ENCODE data around the gene CIAPIN1.
"Not testable (repeated sequence)": the region's sequence is repeated elsewhere in the genome, so short reads cannot be mapped to it uniquely, and the experiment has no call there.

CIAPIN1 gene

DNA sequence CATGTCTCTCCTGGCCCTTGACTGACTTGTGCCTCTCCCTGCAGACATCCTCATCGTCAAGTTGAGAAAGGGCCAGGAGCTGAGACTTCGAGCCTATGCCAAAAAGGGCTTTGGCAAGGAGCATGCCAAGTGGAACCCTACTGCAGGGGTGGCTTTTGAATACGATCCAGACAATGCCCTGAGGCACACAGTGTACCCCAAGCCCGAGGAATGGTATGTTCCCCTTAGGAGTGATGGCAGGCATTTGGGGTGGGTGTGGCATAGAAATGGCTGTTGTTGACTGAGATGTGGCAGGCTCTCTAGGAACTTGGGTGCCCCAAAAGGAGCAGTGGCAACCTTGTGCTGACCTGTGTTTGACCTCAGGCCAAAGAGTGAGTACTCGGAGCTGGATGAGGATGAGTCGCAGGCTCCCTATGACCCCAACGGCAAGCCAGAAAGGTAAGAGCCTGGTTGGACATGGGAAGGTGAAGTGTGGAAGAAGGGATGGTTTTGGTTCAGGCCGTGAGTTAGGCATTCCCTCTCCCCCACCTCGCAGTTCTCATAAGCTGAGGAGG lies 22.8 kb upstream of the CIAPIN1 start:
- no peak for ATAC-seq
- Mint-ChIP-seq H3K27me3 (no peaks in the 10 kb centered on the region), H3K27ac (no peak overlapping the region)

GRCh38 chr16:57469046-57469445 lies 21.9 kb upstream of the CIAPIN1 start:
- H3K4me1 Mint-ChIP-seq: peaks cover 11% of the 10 kb centered on the region
- H3K4me3 Mint-ChIP-seq: no peak overlapping the region
- ATAC-seq: no peak
- peaks cover 57% of the 10 kb centered on the region for H3K36me3 Mint-ChIP-seq
- no peaks in the 10 kb centered on the region for H3K27me3 Mint-ChIP-seq
- no peak overlapping the region for H3K27ac Mint-ChIP-seq
- no peaks in the 10 kb centered on the region for H3K9me3 Mint-ChIP-seq

More for the DNA sequence above, 22.8 kb upstream of the CIAPIN1 start:
- Mint-ChIP-seq H3K9me3 (no peaks in the 10 kb centered on the region), H3K4me1 (peaks cover 7% of the 10 kb centered on the region), H3K4me3 (no peak overlapping the region), H3K36me3 (peaks cover 51% of the 10 kb centered on the region)

DNA sequence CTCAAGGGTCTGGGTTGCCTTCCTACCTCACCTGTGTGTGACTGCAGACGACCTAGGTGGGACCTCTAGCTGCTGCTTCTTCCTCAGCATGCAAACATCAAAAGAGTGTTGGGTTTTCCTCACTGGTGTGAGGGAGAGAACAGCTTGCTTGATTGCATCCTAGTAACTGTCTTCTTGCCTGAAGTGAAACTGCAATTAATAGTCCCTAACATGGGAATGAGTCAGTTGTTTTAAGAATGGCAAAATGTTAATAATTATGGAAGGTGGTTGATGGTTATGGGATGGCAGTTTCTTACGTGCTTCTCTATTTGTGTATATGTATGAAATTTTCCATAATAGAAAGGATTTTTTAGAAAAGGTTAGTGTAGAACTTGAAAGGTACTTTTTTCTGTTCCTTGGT lies 21.2 kb upstream of the CIAPIN1 start:
- H3K36me3 Mint-ChIP-seq: peaks cover 57% of the 10 kb centered on the region
- H3K4me3 Mint-ChIP-seq: no peak overlapping the region
- peaks cover 18% of the 10 kb centered on the region for H3K4me1 Mint-ChIP-seq
- no peaks in the 10 kb centered on the region for H3K27me3 Mint-ChIP-seq
- H3K9me3 Mint-ChIP-seq: no peaks in the 10 kb centered on the region
- ATAC-seq: no peak
- no peak overlapping the region for H3K27ac Mint-ChIP-seq

DNA sequence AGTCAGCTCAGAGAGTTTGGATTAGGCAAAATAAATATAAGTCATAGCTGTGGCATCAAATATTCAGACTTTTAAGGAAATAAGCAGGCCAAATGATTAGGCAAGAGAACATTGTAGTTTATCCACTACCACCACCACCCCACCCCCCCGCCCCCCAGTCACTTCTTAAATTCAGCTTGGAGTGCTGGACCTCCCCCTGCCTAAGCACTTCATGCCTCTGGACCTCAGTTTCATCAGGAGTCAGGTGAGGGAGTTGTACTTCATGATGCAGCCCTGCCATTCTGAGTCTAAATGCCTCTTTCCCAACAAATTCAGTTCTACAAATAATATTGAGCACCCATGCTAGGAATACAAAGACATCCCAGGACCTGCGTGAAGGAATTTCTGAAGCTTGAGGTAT lies 17.3 kb upstream of the CIAPIN1 start:
- no peak overlapping the region for H3K27ac Mint-ChIP-seq
- H3K4me3 Mint-ChIP-seq: no peak overlapping the region
- H3K27me3 Mint-ChIP-seq: no peaks in the 10 kb centered on the region
- peaks cover 57% of the 10 kb centered on the region for H3K36me3 Mint-ChIP-seq
- no peak for ATAC-seq
- H3K4me1 Mint-ChIP-seq: peaks cover 21% of the 10 kb centered on the region
- H3K9me3 Mint-ChIP-seq: no peaks in the 10 kb centered on the region

DNA sequence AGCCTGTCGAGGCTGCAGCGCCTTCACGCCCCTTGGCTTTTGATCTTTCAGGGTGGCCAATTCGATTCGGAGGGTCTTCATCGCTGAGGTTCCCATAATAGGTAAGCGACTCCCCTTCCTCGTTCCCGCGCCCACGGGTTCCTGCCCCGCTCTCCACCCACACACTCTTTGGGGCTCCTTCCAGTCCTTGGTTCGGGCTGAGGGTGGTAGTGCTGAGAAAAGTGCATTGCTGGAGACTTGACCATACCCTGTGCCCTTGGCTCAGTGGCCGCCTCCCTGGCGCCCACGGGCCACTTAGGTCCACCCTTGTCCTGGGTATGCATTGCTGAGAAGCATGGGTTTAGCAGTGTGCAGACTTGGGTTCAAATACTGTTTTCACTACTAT lies 15.8 kb upstream of the CIAPIN1 start:
- H3K36me3 Mint-ChIP-seq: peaks cover 43% of the 10 kb centered on the region
- peak overlapping the region; percentile 96 for H3K27ac Mint-ChIP-seq
- no peaks in the 10 kb centered on the region for H3K9me3 Mint-ChIP-seq
- ATAC-seq: peak; percentile 60
- peaks cover 21% of the 10 kb centered on the region for H3K4me1 Mint-ChIP-seq
- H3K27me3 Mint-ChIP-seq: no peaks in the 10 kb centered on the region
- peak overlapping the region; percentile 100 for H3K4me3 Mint-ChIP-seq

DNA sequence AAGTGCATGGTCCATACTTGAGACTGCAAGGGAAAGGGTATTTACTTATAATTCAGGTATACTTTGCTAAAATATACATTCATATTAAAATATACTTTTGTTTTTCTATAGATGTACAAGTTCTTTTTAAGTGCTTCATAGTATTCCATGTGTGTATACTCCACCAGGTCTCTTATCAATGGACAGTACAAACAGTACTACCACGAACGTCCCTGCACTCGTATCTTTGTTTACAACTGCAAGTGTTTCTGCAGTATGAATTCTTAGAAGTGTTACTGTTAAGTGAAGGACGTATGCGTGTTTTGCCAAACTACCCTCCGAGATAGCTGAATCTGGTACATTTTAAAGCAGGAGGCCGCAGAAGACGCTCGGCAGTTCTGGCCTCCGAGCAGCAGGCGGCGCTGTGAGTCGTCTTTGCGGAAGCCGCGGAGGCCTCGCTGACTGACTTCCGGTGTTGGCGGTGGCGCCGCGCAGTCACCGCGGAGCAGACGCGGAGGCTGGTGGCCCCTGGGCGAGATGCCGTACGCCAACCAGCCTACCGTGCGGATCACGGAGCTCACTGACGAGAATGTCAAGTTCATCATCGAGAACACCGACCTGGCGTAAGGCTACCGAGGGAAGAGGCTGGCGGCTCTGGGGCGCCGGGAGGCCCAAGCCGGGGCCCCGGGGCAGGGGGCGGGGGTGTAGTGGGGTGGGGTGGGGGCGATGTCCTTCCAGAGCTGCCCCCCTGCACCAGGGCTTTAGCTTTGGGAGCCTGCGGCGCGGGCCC lies 15.2 kb upstream of the CIAPIN1 start, which contains the start of gene POLR2C:
Gene POLR2C, plus strand, starts transcription at position 471 of the 769 bp plus-strand sequence. Its CDS starts 46 bp downstream, at position 517.
- Mint-ChIP-seq H3K9me3 (no peaks in the 10 kb centered on the region), H3K4me3 (peak within 1 kb of the TSS; percentile 100), H3K27ac (peak within 1 kb of the TSS; percentile 96), H3K4me1 (peaks cover 21% of the 10 kb centered on the region), H3K36me3 (peaks cover 37% of the 10 kb centered on the region), H3K27me3 (no peaks in the 10 kb centered on the region)
- peak; percentile 96 for ATAC-seq

GRCh38 chr16:57452021-57452420 lies 4.8 kb upstream of the CIAPIN1 start:
- Mint-ChIP-seq H3K4me3 (no peak overlapping the region), H3K4me1 (peaks cover 10% of the 10 kb centered on the region), H3K27me3 (no peaks in the 10 kb centered on the region), H3K27ac (no peak overlapping the region), H3K9me3 (no peaks in the 10 kb centered on the region), H3K36me3 (peaks cover 48% of the 10 kb centered on the region)
- no peak for ATAC-seq

DNA sequence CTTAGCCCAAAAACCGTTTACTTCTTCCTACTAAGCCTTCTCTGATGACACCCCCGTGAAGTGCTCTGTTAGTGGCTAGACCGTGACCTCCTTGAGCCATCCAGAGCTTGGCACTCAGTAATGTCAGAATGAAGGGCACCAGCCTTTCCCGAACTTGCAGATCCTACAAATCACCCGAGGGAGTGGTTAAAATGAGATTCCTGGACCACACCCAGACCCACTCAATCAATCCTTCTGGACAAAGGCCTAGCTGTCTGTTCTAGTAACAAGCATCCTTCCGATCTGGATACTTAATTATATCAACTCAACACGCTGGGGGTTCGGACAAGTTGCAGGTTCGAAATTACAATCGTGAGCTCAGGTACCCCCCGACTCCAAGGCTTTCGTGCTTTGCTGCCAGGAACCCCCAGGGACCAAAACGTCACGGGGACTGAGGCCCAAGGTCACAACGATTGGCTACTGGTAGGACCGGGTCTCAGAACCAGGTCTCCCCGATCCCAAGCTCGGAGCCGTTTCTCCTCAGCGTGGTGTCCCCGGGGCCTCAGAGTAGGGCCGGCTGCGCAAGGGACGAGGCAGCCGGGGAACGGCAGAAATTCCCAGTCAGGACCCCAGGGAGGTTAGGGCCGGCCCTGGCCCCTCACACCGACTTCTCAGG lies 527 bp downstream of the CIAPIN1 start:
- peak; percentile 70 for ATAC-seq
- H3K36me3 Mint-ChIP-seq: peaks cover 8% of the 10 kb centered on the region
- peak overlapping the region; percentile 95 for H3K27ac Mint-ChIP-seq
- peak overlapping the region; percentile 95 for H3K4me3 Mint-ChIP-seq
- peaks cover 20% of the 10 kb centered on the region for H3K4me1 Mint-ChIP-seq
- no peaks in the 10 kb centered on the region for H3K9me3 Mint-ChIP-seq
- no peaks in the 10 kb centered on the region for H3K27me3 Mint-ChIP-seq

GRCh38 chr16:57445510-57445909 lies 1.7 kb downstream of the CIAPIN1 start:
- no peak for ATAC-seq

GRCh38 chr16:57444711-57445110 lies 2.5 kb downstream of the CIAPIN1 start:
- H3K36me3 Mint-ChIP-seq: peaks cover 22% of the 10 kb centered on the region

More at GRCh38 chr16:57445510-57445909, 1.7 kb downstream of the CIAPIN1 start:
- H3K27me3 Mint-ChIP-seq: no peaks in the 10 kb centered on the region
- peaks cover 14% of the 10 kb centered on the region for H3K36me3 Mint-ChIP-seq
- no peak overlapping the region for H3K4me3 Mint-ChIP-seq
- H3K4me1 Mint-ChIP-seq: peaks cover 20% of the 10 kb centered on the region
- no peak overlapping the region for H3K27ac Mint-ChIP-seq
- peaks cover 1% of the 10 kb centered on the region for H3K9me3 Mint-ChIP-seq

DNA sequence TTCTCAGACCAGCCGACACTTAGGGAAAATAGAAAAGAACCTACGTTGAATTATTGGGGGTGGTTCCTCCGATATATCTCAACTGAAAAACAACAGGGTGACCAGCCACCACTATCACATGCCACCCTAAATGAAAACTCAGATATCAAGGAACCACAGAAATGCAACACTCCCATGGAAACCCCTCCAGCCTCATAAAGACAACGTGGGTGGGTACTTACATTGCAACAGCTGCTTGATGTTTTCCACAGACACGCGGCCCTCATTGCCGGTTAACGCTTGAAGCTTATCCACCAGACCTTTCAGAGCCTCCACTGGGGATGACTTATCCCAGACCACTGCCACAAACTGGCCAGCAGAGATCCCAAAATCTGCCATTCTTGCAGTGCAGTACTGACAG lies 6.6 kb downstream of the CIAPIN1 start:
- not testable (repeated sequence) for H3K4me1 Mint-ChIP-seq, H3K27ac Mint-ChIP-seq, ATAC-seq, H3K27me3 Mint-ChIP-seq, H3K4me3 Mint-ChIP-seq, H3K9me3 Mint-ChIP-seq
- peaks cover 39% of the 10 kb centered on the region for H3K36me3 Mint-ChIP-seq

More at GRCh38 chr16:57444711-57445110, 2.5 kb downstream of the CIAPIN1 start:
- ATAC-seq: no peak
- peaks cover 5% of the 10 kb centered on the region for H3K9me3 Mint-ChIP-seq
- H3K27me3 Mint-ChIP-seq: no peaks in the 10 kb centered on the region
- H3K27ac Mint-ChIP-seq: no peak overlapping the region
- H3K4me1 Mint-ChIP-seq: peaks cover 20% of the 10 kb centered on the region
- no peak overlapping the region for H3K4me3 Mint-ChIP-seq

GRCh38 chr16:57439947-57440346 lies 7.2 kb downstream of the CIAPIN1 start:
- H3K36me3 Mint-ChIP-seq: peaks cover 43% of the 10 kb centered on the region
- not testable (repeated sequence) for H3K9me3 Mint-ChIP-seq

DNA sequence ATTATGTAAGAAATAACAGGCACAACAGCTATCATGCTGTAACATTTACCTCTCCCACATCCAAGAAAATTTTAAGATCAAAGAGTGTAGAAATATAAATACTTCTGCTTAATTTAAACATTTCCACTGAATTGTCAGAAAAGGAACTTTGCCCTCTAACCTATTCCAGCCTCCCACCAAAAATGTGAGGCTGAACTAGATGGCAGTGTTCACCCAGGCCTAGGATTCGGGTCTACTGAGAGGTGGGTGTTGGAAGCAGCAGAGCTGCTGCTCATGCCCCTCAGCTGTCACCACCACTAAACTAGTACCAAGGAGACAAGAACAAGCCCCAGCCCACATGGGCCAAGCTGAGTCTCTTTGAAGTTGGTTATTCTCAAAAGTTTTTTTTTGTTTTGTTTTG lies 11.3 kb downstream of the CIAPIN1 start:
- ATAC-seq: no peak
- Mint-ChIP-seq H3K4me1 (peaks cover 5% of the 10 kb centered on the region), H3K27me3 (no peaks in the 10 kb centered on the region), H3K36me3 (peaks cover 64% of the 10 kb centered on the region), H3K27ac (no peak overlapping the region), H3K4me3 (no peak overlapping the region), H3K9me3 (peaks cover 5% of the 10 kb centered on the region)

More at GRCh38 chr16:57439947-57440346, 7.2 kb downstream of the CIAPIN1 start:
- H3K27ac Mint-ChIP-seq, H3K4me3 Mint-ChIP-seq, H3K27me3 Mint-ChIP-seq, ATAC-seq, H3K4me1 Mint-ChIP-seq: not testable (repeated sequence)

GRCh38 chr16:57434003-57434402 lies 13.2 kb downstream of the CIAPIN1 start:
- Mint-ChIP-seq H3K27ac (no peak overlapping the region), H3K4me3 (no peak overlapping the region), H3K9me3 (no peaks in the 10 kb centered on the region), H3K36me3 (peaks cover 63% of the 10 kb centered on the region), H3K27me3 (no peaks in the 10 kb centered on the region), H3K4me1 (peaks cover 4% of the 10 kb centered on the region)
- no peak for ATAC-seq

- H3K9me3 Mint-ChIP-seq: no peaks in the 10 kb centered on the region
- H3K27ac Mint-ChIP-seq: no peak overlapping the region
- no peak overlapping the region for H3K4me3 Mint-ChIP-seq
- no peaks in the 10 kb centered on the region for H3K27me3 Mint-ChIP-seq
- no peaks in the 10 kb centered on the region for H3K4me1 Mint-ChIP-seq
- no peak for ATAC-seq
- peaks cover 63% of the 10 kb centered on the region for H3K36me3 Mint-ChIP-seq
Observed at GRCh38 chr16:57432989-57433388, 14.2 kb downstream of the CIAPIN1 start.

Measured in stimulated activated memory B cell treated with anti-CD40 and anti-IgM and Interleukin-4, amounts not matched to agents 10 μg/mL and 1 μg/mL and 100 μg/mL, for 72 hours (primary cell).